Smooth muscle cell (in vitro differentiated cells): ENCODE measurements around the gene BOLL. TPM values are rescaled to one million over a fixed set of nuclear protein-coding genes. Genes with fewer than 3 reads are reported as not detected.

Experiments used
- DNase-seq: peaks from one replicate; lab custom pipeline; 2025; ENCODE audit not compliant: unreplicated experiment; lab: John Stamatoyannopoulos, UW
- H2AFZ ChIP-seq: fragments of 200-600 bp; sonication (generic); 2 replicates; pipeline ENCODE4 v1.6.0; 2016; ENCODE audit warnings: antibody characterized with exemption, low read depth, mild to moderate bottlenecking
- H3F3A ChIP-seq: fragments of 200-600 bp; sonication (generic); 2 replicates; pipeline ENCODE4 v1.6.0; 2017; ENCODE audit warnings: antibody characterized with exemption, low read depth
- H3K27ac ChIP-seq: fragments of 200-600 bp; sonication (generic); 2 replicates; pipeline ENCODE4 v1.5.1; 2016; ENCODE audit warnings: low read depth, mild to moderate bottlenecking
- H3K27me3 ChIP-seq: fragments of 200-600 bp; sonication (generic); 2 replicates; pipeline ENCODE4 v1.6.1; 2016; ENCODE audit warnings: low read depth, mild to moderate bottlenecking
- H3K36me3 ChIP-seq: fragments of 200-600 bp; sonication (generic); 2 replicates; pipeline ENCODE4 v1.5.1; 2016; ENCODE audit warnings: low read depth
- H3K4me1 ChIP-seq: fragments of 200-600 bp; sonication (generic); 2 replicates; pipeline ENCODE4 v1.5.1; 2016; ENCODE audit warnings: low read depth
- H3K4me2 ChIP-seq: fragments of 200-600 bp; sonication (generic); 2 replicates; pipeline ENCODE4 v1.6.0; 2016; ENCODE audit warnings: mild to moderate bottlenecking
- H3K4me3 ChIP-seq: fragments of 200-600 bp; sonication (generic); 2 replicates; pipeline ENCODE4 v1.5.1; 2016; ENCODE audit warnings: mild to moderate bottlenecking
- H3K79me2 ChIP-seq: fragments of 200-600 bp; sonication (generic); 2 replicates; pipeline ENCODE4 v1.6.0; 2016; ENCODE audit warnings: low read depth, mild to moderate bottlenecking
- H3K9ac ChIP-seq: fragments of 200-600 bp; sonication (generic); 2 replicates; pipeline ENCODE4 v1.6.0; 2016; ENCODE audit warnings: low read depth
- H3K9me3 ChIP-seq: fragments of 200-600 bp; sonication (generic); replicated peaks from 2 replicates; pipeline ENCODE4 v1.5.1; 2016; ENCODE audit warnings: low read depth
- H4K20me1 ChIP-seq: fragments of 200-600 bp; sonication (generic); 2 replicates; pipeline ENCODE4 v1.6.0; 2016; ENCODE audit warnings: low read depth
- WGBS: methylation state at CpG from one replicate; pipeline ENCODE4 v1.1.7; 2016; ENCODE audit warnings: low lambda C conversion rate; 5-methylcytosine and 5-hydroxymethylcytosine counted together
- polyA plus RNA-seq: library from polyadenylated mRNA; unstranded; fragments of >200 nt; fragmentation: Nextera tagmentation; extraction: Ambion mirVana; gene quantifications from 2 replicates; pipeline ENCODE4 v1.2.1, GENCODE V29; 2016
- total RNA-seq: library from RNA; depleted of rRNA; stranded (reverse); fragments of >200 nt; gene quantifications from 2 replicates; pipeline ENCODE4 v1.2.3, GENCODE V29; 2014
- TF ChIP-seq, protein P1 (sequence below): fragments of 200-600 bp; sonication (generic); IDR thresholded peaks from 2 replicates; pipeline ENCODE4 v1.5.1; 2017; ENCODE audit warnings: borderline replicate concordance, mild to moderate bottlenecking, antibody characterized with exemption; ENCODE audit not compliant: insufficient read depth, poor library complexity, severe bottlenecking

Gene BOLL
- total and polyA plus RNA-seq, 2 experiments from 2014 or later: not detected

GRCh38 chr2:197798187-197798586 is 13.1 kb upstream of the BOLL start:
- 50% methylated on average over 4 of the region's 4 CpGs for WGBS
- Histone ChIP-seq H3K36me3 (no peaks in the 10 kb centered on the region), H3K9ac (no peak overlapping the region), H3K4me3 (no peak overlapping the region), H3K9me3 (no peaks in the 10 kb centered on the region), H3K79me2 (no peaks in the 10 kb centered on the region), H4K20me1 (no peaks in the 10 kb centered on the region), H3K27ac (no peak overlapping the region), H3F3A (no peaks in the 10 kb centered on the region), H3K4me1 (no peaks in the 10 kb centered on the region), H2AFZ (no peak overlapping the region), H3K4me2 (no peak overlapping the region), H3K27me3 (peaks cover 3% of the 10 kb centered on the region)
- TF ChIP-seq, protein P1, sequence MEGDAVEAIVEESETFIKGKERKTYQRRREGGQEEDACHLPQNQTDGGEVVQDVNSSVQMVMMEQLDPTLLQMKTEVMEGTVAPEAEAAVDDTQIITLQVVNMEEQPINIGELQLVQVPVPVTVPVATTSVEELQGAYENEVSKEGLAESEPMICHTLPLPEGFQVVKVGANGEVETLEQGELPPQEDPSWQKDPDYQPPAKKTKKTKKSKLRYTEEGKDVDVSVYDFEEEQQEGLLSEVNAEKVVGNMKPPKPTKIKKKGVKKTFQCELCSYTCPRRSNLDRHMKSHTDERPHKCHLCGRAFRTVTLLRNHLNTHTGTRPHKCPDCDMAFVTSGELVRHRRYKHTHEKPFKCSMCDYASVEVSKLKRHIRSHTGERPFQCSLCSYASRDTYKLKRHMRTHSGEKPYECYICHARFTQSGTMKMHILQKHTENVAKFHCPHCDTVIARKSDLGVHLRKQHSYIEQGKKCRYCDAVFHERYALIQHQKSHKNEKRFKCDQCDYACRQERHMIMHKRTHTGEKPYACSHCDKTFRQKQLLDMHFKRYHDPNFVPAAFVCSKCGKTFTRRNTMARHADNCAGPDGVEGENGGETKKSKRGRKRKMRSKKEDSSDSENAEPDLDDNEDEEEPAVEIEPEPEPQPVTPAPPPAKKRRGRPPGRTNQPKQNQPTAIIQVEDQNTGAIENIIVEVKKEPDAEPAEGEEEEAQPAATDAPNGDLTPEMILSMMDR: no peak
- DNase-seq: no peak

DNA sequence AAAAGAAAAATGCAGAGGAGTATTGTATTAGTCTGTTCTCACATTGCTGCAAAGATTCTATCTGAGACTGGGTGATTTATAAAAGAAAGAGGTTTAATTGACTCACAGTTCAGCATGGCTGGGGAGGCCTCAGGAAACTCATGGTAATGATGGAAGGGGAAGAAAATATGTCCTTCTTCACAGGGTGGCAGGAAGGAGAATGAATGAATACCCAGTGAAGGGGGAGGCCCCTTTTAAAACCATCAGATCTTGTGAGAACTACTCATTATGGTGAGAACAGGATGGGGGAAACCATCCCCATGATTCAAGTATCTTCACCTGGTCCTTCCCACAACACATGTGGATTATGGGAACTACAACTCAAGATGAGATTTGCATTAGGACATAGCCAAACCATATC is 10.2 kb upstream of the BOLL start:
- H3K4me1 ChIP-seq: no peaks in the 10 kb centered on the region
- no peaks in the 10 kb centered on the region for H3F3A ChIP-seq
- H3K79me2 ChIP-seq: no peaks in the 10 kb centered on the region
- H3K27me3 ChIP-seq: peaks cover 6% of the 10 kb centered on the region
- H3K9me3 ChIP-seq: no peaks in the 10 kb centered on the region
- no peaks in the 10 kb centered on the region for H3K36me3 ChIP-seq
- TF ChIP-seq, protein P1: no peak
- H3K4me3 ChIP-seq: no peak overlapping the region
- H3K9ac ChIP-seq: no peak overlapping the region
- no peak for DNase-seq
- H2AFZ ChIP-seq: no peak overlapping the region
- no peak overlapping the region for H3K27ac ChIP-seq
- no peaks in the 10 kb centered on the region for H4K20me1 ChIP-seq
- no peak overlapping the region for H3K4me2 ChIP-seq

DNA sequence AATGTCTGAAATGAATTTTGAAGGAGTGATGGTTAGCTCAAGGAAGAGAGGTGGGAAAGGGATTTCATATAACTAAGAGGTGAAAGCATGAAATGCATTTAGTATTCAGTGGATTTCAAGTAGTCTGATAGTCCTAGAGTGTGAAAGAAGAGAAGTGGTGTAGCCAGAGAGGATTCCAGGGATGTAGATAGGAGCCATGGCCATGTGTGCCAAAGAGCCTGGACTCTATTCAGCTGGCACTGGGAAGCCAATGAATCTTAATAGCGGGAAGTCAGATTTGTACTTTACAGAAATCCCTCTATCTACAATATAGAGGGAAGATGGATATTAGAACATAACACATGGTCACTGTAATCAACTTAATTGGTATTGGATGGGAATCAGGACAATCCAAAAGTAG is 8.3 kb upstream of the BOLL start:
- Histone ChIP-seq H4K20me1 (no peaks in the 10 kb centered on the region), H3K27me3 (peaks cover 9% of the 10 kb centered on the region), H3K9ac (no peak overlapping the region), H3K9me3 (no peaks in the 10 kb centered on the region), H3K4me2 (no peak overlapping the region), H3F3A (no peaks in the 10 kb centered on the region), H3K27ac (no peak overlapping the region), H3K36me3 (no peaks in the 10 kb centered on the region), H2AFZ (no peak overlapping the region), H3K79me2 (no peaks in the 10 kb centered on the region), H3K4me1 (no peaks in the 10 kb centered on the region), H3K4me3 (no peak overlapping the region)
- TF ChIP-seq, protein P1: no peak
- WGBS: 96% methylated on average over 1 of the region's 1 CpG
- no peak for DNase-seq

DNA sequence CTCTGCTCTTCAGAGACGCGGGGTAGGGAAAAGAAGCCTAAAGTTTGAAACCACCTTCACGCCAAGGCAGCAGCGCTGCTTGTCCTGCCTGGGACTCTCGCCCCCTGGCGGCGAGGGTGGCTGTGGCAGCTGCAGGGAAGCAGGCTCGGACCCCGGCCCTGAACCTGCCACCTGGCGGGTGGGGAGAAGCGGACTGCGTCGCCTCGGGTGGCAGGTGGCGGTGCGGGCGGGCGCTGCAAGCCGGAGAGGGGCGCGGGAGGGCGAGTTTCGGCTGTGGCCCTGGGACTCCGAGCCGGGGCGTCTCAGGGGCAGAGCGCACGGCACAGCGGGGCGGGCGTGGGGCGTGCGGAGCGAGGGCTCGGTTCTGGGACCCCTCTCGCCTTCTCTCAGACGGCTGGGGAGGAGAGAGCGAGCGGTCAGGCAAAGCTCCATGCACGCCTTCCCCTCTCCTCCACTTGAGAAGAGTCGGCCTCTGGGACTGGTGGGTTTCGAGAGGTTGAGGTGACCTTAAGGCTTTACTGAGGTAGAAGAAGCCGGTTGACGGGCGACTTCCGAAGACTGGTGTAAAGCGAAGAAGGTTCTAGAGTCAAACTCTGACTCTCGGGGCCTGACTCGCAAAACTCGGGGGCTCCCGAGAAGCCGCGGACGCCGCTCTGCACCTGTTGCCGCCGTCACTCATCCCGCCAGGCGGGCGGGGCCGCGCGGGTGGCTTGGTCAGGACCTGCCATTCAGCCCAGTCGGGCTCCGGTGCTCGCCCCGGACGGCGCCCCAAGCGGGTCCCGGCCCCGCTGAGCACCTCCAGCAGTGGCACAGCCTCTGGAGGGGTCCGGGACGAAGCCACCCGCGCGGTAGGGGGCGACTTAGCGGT is 1.1 kb upstream of the BOLL start:
- no peak for DNase-seq
- peaks cover 7% of the 10 kb centered on the region for H3K4me1 ChIP-seq
- 9% methylated on average over 67 of the region's 79 CpGs for WGBS

More for the DNA sequence above, 1.1 kb upstream of the BOLL start:
- Histone ChIP-seq H3K27me3 (peaks cover 44% of the 10 kb centered on the region), H3K27ac (no peak overlapping the region), H3K36me3 (no peaks in the 10 kb centered on the region), H4K20me1 (no peaks in the 10 kb centered on the region), H3K4me3 (peak overlapping the region; percentile 36), H2AFZ (no peak overlapping the region), H3F3A (no peaks in the 10 kb centered on the region), H3K4me2 (peak overlapping the region; percentile 75), H3K79me2 (no peaks in the 10 kb centered on the region), H3K9me3 (no peaks in the 10 kb centered on the region), H3K9ac (no peak overlapping the region)
- TF ChIP-seq, protein P1: peak; percentile 43
